DND-41 (cell line): Measurements from ENCODE around the gene FAXDC2.
A peak's percentile ranks its signal among the peaks of the same experiment; 100 is the strongest.

Source experiments
- ATAC-seq: fragments of 200-7000 bp; cut with Tn5 transposase; 3 replicates; pipeline ENCODE4 v1.9.1; 2021; ENCODE audit warnings: low read depth; ENCODE audit not compliant: insufficient read depth
- DNase-seq: peaks from one replicate; pipeline ENCODE4 v3.0.0-alpha.2; 2020
- H2AFZ ChIP-seq: 2 replicates; pipeline ENCODE4 v1.6.0; 2012; ENCODE audit warnings: low read depth, low read length
- H3K27ac ChIP-seq: 2 replicates; pipeline ENCODE4 v1.5.1; 2012; ENCODE audit warnings: low read length, inconsistent platforms
- H3K27me3 ChIP-seq: fragments of 200-600 bp; sonication (generic); 2 replicates; pipeline ENCODE4 v1.6.0; 2012; ENCODE audit warnings: low read length, mild to moderate bottlenecking, inconsistent platforms; ENCODE audit not compliant: insufficient read depth, poor library complexity
- H3K36me3 ChIP-seq: 2 replicates; pipeline ENCODE4 v1.5.1; 2012; ENCODE audit warnings: low read length, inconsistent platforms; ENCODE audit not compliant: insufficient read depth
- H3K4me1 ChIP-seq: 2 replicates; pipeline ENCODE4 v1.5.1; 2012; ENCODE audit warnings: mild to moderate bottlenecking, low read length; ENCODE audit not compliant: insufficient read depth
- H3K4me2 ChIP-seq: 2 replicates; pipeline ENCODE4 v1.6.0; 2012; ENCODE audit warnings: mild to moderate bottlenecking, moderate library complexity, low read length, inconsistent platforms; ENCODE audit not compliant: insufficient read depth
- H3K4me3 ChIP-seq, 2 experiments: fragments of 200-600 bp in 1 of 2; shearing (Covaris generic) in 1 of 2; 2 replicates each; pipeline ENCODE4 v1.5.1; 2012 to 2016; ENCODE audit warnings: inconsistent platforms in 2 of 2, low read length in 2 of 2, mild to moderate bottlenecking in 2 of 2, low read depth in 1 of 2, moderate library complexity in 1 of 2
- H3K79me2 ChIP-seq: 2 replicates; pipeline ENCODE4 v1.6.0; 2012; ENCODE audit warnings: low read length, inconsistent platforms; ENCODE audit not compliant: insufficient read depth
- H3K9ac ChIP-seq: 2 replicates; pipeline ENCODE4 v1.6.0; 2012; ENCODE audit warnings: low read depth, mild to moderate bottlenecking, inconsistent platforms, low read length, moderate library complexity
- H3K9me3 ChIP-seq: 2 replicates; pipeline ENCODE4 v1.5.1; 2012; ENCODE audit warnings: low read length, moderate library complexity, mild to moderate bottlenecking, inconsistent platforms; ENCODE audit not compliant: insufficient read depth, severe bottlenecking
- H4K20me1 ChIP-seq: 2 replicates; pipeline ENCODE4 v1.6.0; 2012; ENCODE audit warnings: low read length; ENCODE audit not compliant: insufficient read depth
- CTCF ChIP-seq: IDR thresholded peaks from 2 replicates; pipeline ENCODE4 v1.5.1; 2012; ENCODE audit warnings: borderline replicate concordance, low read length, moderate library complexity, mild to moderate bottlenecking; ENCODE audit not compliant: poor library complexity, severe bottlenecking; ENCODE audit errors: extremely low read depth
- EZH2 ChIP-seq: IDR thresholded peaks from 3 replicates; pipeline ENCODE4 v1.6.1; 2012; ENCODE audit warnings: borderline replicate concordance, low read depth, mild to moderate bottlenecking, moderate library complexity, low read length, inconsistent platforms; ENCODE audit not compliant: severe bottlenecking

FAXDC2 gene

GRCh38 chr5:154861946-154862345 lies 11.5 kb upstream of the FAXDC2 start:
- TF ChIP-seq EZH2 = no peak
- TF ChIP-seq CTCF = no peak
- no peak for DNase-seq
- Histone ChIP-seq H3K4me1 (peaks cover 32% of the 10 kb centered on the region), H3K79me2 (peaks cover 83% of the 10 kb centered on the region), H3K36me3 (peaks cover 43% of the 10 kb centered on the region), H3K9ac (no peak overlapping the region), H3K4me2 (0 out of 2 replicates have a peak overlapping the region, but pooled peaks have one; percentile 18), H2AFZ (no peak overlapping the region), H3K9me3 (no peaks in the 10 kb centered on the region), H4K20me1 (peaks cover 51% of the 10 kb centered on the region), H3K4me3 (no peak overlapping the region), H3K27me3 (no peaks in the 10 kb centered on the region), H3K27ac (no peak overlapping the region)
- no peak for ATAC-seq

- Histone ChIP-seq H4K20me1 (peaks cover 46% of the 10 kb centered on the region), H2AFZ (no peak overlapping the region), H3K9ac (peak overlapping the region; percentile 95; the same call in 1 of the 2 replicates), H3K4me1 (peaks cover 38% of the 10 kb centered on the region), H3K79me2 (peaks cover 73% of the 10 kb centered on the region), H3K4me3 (peak overlapping the region in 1 of 2 experiments; percentile 66; a peak in 2 of 4 replicates), H3K4me2 (peak overlapping the region; percentile 77), H3K36me3 (peaks cover 33% of the 10 kb centered on the region), H3K27me3 (no peaks in the 10 kb centered on the region), H3K27ac (no peak overlapping the region), H3K9me3 (no peaks in the 10 kb centered on the region)
- no peak for ATAC-seq
- TF ChIP-seq CTCF (no peak), EZH2 (no peak)
- no peak for DNase-seq
Observed at GRCh38 chr5:154860765-154861164, 10.4 kb upstream of the FAXDC2 start.

GRCh38 chr5:154860123-154860522 lies 9.7 kb upstream of the FAXDC2 start:
- Histone ChIP-seq H3K9ac (peak overlapping the region; percentile 95), H3K27me3 (no peaks in the 10 kb centered on the region), H2AFZ (no peak overlapping the region), H3K9me3 (no peaks in the 10 kb centered on the region), H3K4me2 (peak overlapping the region; percentile 77), H3K4me1 (peaks cover 38% of the 10 kb centered on the region), H4K20me1 (peaks cover 42% of the 10 kb centered on the region), H3K27ac (peak overlapping the region; percentile 96), H3K36me3 (peaks cover 26% of the 10 kb centered on the region), H3K4me3 (peak overlapping the region; percentile 66 to 79), H3K79me2 (peaks cover 66% of the 10 kb centered on the region)
- ATAC-seq (no peak), DNase-seq (peak; percentile 22)
- TF ChIP-seq EZH2 = no peak
- TF ChIP-seq CTCF = no peak
